ENCODE data around the gene NCOA5.

DNA sequence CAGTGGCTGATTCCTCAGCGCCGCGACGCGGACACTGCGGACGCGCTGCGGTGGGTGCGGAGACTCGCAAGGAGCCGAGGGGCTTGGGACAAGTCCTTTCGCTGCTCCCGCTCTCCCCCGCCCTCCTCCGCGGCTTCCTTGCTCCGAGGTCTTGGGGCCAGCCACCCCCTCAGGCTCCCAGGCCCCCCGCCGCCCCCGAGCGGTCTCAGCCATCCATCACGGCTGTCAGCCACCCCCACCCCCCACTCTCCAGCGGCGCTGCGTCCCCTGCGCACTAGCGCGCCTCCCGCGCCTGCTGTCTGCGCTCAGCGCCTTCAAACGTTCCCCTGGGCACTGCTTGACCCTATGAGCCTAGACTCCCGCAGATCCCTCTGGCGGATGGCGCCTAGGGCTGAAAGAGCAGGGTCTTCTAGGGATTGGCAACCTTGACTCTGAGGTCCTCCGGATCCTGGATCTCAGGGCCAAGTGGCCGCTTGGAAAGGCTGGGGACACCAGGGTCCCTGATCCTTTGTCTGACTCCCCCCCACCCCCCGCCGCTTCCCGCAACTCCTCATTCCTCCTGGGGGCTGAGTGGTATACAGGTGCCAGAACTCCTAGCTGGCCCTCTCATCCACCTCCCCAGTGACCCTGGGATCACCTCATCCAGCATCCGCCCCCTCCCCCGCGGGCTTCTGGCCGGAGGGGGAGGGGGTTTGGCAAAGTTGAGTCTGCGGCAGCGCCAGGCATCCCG lies 59.3 kb downstream of the NCOA5 start:
- TF ChIP-seq, protein P1, sequence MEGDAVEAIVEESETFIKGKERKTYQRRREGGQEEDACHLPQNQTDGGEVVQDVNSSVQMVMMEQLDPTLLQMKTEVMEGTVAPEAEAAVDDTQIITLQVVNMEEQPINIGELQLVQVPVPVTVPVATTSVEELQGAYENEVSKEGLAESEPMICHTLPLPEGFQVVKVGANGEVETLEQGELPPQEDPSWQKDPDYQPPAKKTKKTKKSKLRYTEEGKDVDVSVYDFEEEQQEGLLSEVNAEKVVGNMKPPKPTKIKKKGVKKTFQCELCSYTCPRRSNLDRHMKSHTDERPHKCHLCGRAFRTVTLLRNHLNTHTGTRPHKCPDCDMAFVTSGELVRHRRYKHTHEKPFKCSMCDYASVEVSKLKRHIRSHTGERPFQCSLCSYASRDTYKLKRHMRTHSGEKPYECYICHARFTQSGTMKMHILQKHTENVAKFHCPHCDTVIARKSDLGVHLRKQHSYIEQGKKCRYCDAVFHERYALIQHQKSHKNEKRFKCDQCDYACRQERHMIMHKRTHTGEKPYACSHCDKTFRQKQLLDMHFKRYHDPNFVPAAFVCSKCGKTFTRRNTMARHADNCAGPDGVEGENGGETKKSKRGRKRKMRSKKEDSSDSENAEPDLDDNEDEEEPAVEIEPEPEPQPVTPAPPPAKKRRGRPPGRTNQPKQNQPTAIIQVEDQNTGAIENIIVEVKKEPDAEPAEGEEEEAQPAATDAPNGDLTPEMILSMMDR (conservative IDR thresholded peaks at IDR 0.05; ENCODE audit: low read depth, low read length) = no peak
- no peak for TF ChIP-seq EZH2 (IDR thresholded peaks at IDR 0.05; ENCODE audit: borderline replicate concordance, low read depth, low read length, poor library complexity, severe bottlenecking)
